WTC11 (cell line): ENCODE data around the gene ITPKB. TPM values are rescaled to one million over a fixed set of nuclear protein-coding genes. Genes with fewer than 3 reads are reported as not detected.

Source experiments
- ATAC-seq: fragments of 200-7000 bp; cut with Tn5 transposase; 2 replicates; pipeline ENCODE4 v1.10.0; 2021; ENCODE audit warnings: mild to moderate bottlenecking, moderate library complexity
- CTCF ChIA-PET: fragments of 300-600 bp; sonication (Branson Sonifier 250); formaldehyde crosslinking; loops from one replicate; lab custom pipeline; 2021; ENCODE audit warnings: antibody characterized with exemption; lab: Charles Lee
- POLR2A ChIA-PET: fragments of 350-600 bp; sonication (Branson Sonifier 250); formaldehyde crosslinking; loops from one replicate; lab custom pipeline; 2021; ENCODE audit warnings: antibody characterized with exemption; lab: Charles Lee
- DNase-seq: peaks from one replicate; pipeline ENCODE4 v3.0.0; 2021; ENCODE audit warnings: low spot score
- H3K27ac Mint-ChIP-seq: 2 replicates; pipeline ENCODE4 v1.8.0; 2021; ENCODE audit warnings: mixed read lengths
- H3K27me3 Mint-ChIP-seq: 2 replicates; pipeline ENCODE4 v1.8.0; 2021; ENCODE audit warnings: low read depth, mild to moderate bottlenecking, moderate library complexity, mixed read lengths
- H3K36me3 Mint-ChIP-seq: 2 replicates; pipeline ENCODE4 v1.8.0; 2021; ENCODE audit warnings: mixed read lengths
- H3K4me1 Mint-ChIP-seq: 2 replicates; pipeline ENCODE4 v1.8.0; 2022; ENCODE audit warnings: mixed read lengths
- H3K4me3 Mint-ChIP-seq: 2 replicates; pipeline ENCODE4 v1.8.0; 2021; ENCODE audit warnings: mild to moderate bottlenecking, moderate library complexity, mixed read lengths
- H3K9me3 Mint-ChIP-seq: 2 replicates; pipeline ENCODE4 v1.8.0; 2021; ENCODE audit warnings: mixed read lengths
- CREB1 ChIP-seq: sonication (generic); formaldehyde crosslinking; IDR thresholded peaks from 2 replicates; pipeline ENCODE4 v1.8.0; 2023; ENCODE audit warnings: mild to moderate bottlenecking, missing genetic modification reagents
- ETV6 ChIP-seq: sonication (generic); formaldehyde crosslinking; IDR thresholded peaks from 2 replicates; pipeline ENCODE4 v1.8.1; 2022; ENCODE audit warnings: mild to moderate bottlenecking, missing genetic modification reagents
- FOXK1 ChIP-seq: sonication (generic); formaldehyde crosslinking; IDR thresholded peaks from 2 replicates; pipeline ENCODE4 v1.8.0; 2022; ENCODE audit warnings: mild to moderate bottlenecking, moderate library complexity, missing genetic modification reagents
- FOXP1 ChIP-seq: sonication (generic); formaldehyde crosslinking; IDR thresholded peaks from 2 replicates; pipeline ENCODE4 v1.8.0; 2022; ENCODE audit warnings: missing genetic modification reagents, mild to moderate bottlenecking, moderate library complexity, borderline replicate concordance
- FOXP4 ChIP-seq: sonication (generic); formaldehyde crosslinking; IDR thresholded peaks from 2 replicates; pipeline ENCODE4 v1.8.0; 2022; ENCODE audit warnings: mild to moderate bottlenecking, missing genetic modification reagents
- JUN ChIP-seq: sonication (generic); formaldehyde crosslinking; IDR thresholded peaks from 2 replicates; pipeline ENCODE4 v1.8.0; 2023; ENCODE audit warnings: mild to moderate bottlenecking, missing genetic modification reagents
- NFATC4 ChIP-seq: fragments of 250-450 bp; sonication (Bioruptor Pico); IDR thresholded peaks from 2 replicates; pipeline ENCODE4 v1.9.0; 2021; ENCODE audit warnings: mild to moderate bottlenecking
- NR1H2 ChIP-seq: sonication (generic); formaldehyde crosslinking; IDR thresholded peaks from 2 replicates; pipeline ENCODE4 v1.9.0; 2021; ENCODE audit warnings: mild to moderate bottlenecking, moderate library complexity, missing genetic modification reagents
- SMAD3 ChIP-seq: sonication (generic); formaldehyde crosslinking; IDR thresholded peaks from 2 replicates; pipeline ENCODE4 v1.8.0; 2022; ENCODE audit warnings: missing genetic modification reagents, mild to moderate bottlenecking, borderline replicate concordance
- TP53 ChIP-seq: sonication (generic); formaldehyde crosslinking; IDR thresholded peaks from 2 replicates; pipeline ENCODE4 v1.8.1; 2023; ENCODE audit warnings: mild to moderate bottlenecking, missing genetic modification reagents
- ZNF121 ChIP-seq: sonication (generic); formaldehyde crosslinking; IDR thresholded peaks from 2 replicates; pipeline ENCODE4 v1.8.0; 2023; ENCODE audit warnings: missing genetic modification reagents
- ZNF138 ChIP-seq: sonication (generic); formaldehyde crosslinking; conservative IDR thresholded peaks from 2 replicates; pipeline ENCODE4 v1.8.1; 2022; ENCODE audit warnings: mild to moderate bottlenecking, moderate library complexity, missing genetic modification reagents
- ZNF232 ChIP-seq: sonication (generic); formaldehyde crosslinking; IDR thresholded peaks from 2 replicates; pipeline ENCODE4 v1.8.0; 2022; ENCODE audit warnings: mild to moderate bottlenecking, missing genetic modification reagents
- ZNF263 ChIP-seq: sonication (generic); formaldehyde crosslinking; IDR thresholded peaks from 2 replicates; pipeline ENCODE4 v1.8.1; 2022; ENCODE audit warnings: low read depth, mild to moderate bottlenecking, moderate library complexity, missing genetic modification reagents
- total RNA-seq: library from RNA; stranded (reverse); gene quantifications from 3 replicates; pipeline ENCODE4 v1.2.3, GENCODE V29; 2021
- TF ChIP-seq, protein P1 (sequence below): sonication (generic); formaldehyde crosslinking; conservative IDR thresholded peaks from 2 replicates; pipeline ENCODE4 v1.8.1; 2022; ENCODE audit warnings: mild to moderate bottlenecking, missing genetic modification reagents
- TF ChIP-seq, protein P2 (sequence below): sonication (generic); formaldehyde crosslinking; IDR thresholded peaks from 2 replicates; pipeline ENCODE4 v1.8.1; 2022; ENCODE audit warnings: low read depth, mild to moderate bottlenecking, moderate library complexity, missing genetic modification reagents, borderline replicate concordance
- TF ChIP-seq, protein P3 (sequence below): fragments of 250-450 bp; sonication (Bioruptor Pico); IDR thresholded peaks from 2 replicates; pipeline ENCODE4 v1.9.0; 2021; ENCODE audit warnings: moderate library complexity, mild to moderate bottlenecking, inconsistent platforms, borderline replicate concordance
- TF ChIP-seq, protein P4 (sequence below): fragments of 250-450 bp; sonication (Bioruptor Pico); IDR thresholded peaks from 2 replicates; pipeline ENCODE4 v1.9.0; 2021; ENCODE audit warnings: mild to moderate bottlenecking

ITPKB gene
- total RNA-seq, 1 experiment from 2014 or later, result 15.6 TPM

DNA sequence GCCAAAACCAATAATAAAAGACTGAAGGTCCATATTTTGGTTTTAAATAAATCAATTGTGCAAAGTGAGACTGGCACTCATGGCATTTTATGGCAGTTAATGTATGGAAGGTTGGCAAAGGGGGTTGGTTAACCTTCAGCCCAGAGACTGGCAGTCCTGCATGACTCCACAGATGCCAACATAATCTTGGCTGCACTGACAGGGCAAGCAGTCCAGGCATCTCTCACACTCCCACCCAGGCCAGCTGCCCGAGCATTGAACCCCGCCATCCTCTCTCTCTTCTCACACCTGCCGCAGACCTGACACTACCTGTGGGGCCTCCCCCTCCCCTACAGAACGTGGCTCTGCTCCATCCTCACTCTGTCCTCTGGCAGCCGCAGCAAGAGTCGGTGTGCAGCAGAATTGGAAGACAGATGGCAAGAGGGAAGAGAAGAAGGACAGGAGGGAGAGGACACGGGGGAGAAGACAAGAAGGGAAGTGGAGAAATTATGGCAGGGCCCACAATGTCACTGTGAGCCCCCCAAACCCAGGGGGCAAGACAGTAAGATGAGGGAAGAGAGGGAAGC, 43.7 kb downstream of the ITPKB start:
- H3K36me3 Mint-ChIP-seq, result no peaks in the 10 kb centered on the region; the same call in 1 of the 2 replicates

GRCh38 chr1:226692823-226693222, 46.3 kb downstream of the ITPKB start:
- peaks cover 37% of the 10 kb centered on the region for H3K4me1 Mint-ChIP-seq
- H3K36me3 Mint-ChIP-seq, result no peaks in the 10 kb centered on the region
- no peaks in the 10 kb centered on the region for H3K27me3 Mint-ChIP-seq
- H3K27ac Mint-ChIP-seq, result peak overlapping the region; percentile 18
- ATAC-seq (no peak), DNase-seq (no peak)
- ChIA-PET CTCF (interaction anchor here (1.1 to 2.5 kb wide), 4 partner anchors 13 to 66 kb away, joined by 3 to 8 read pairs (median 3); no protein-coding TSS in a partner anchor), POLR2A (no interaction called here)
- no peaks in the 10 kb centered on the region for H3K9me3 Mint-ChIP-seq
- TF ChIP-seq, protein P1, sequence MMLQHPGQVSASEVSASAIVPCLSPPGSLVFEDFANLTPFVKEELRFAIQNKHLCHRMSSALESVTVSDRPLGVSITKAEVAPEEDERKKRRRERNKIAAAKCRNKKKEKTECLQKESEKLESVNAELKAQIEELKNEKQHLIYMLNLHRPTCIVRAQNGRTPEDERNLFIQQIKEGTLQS (CRISPR knock-in tag), result no peak
- TF ChIP-seq TP53 (CRISPR knock-in tag) (no peak), FOXK1 (CRISPR knock-in tag) (no peak), SMAD3 (CRISPR knock-in tag) (no peak), NFATC4 (no peak), CREB1 (no peak), ZNF121 (CRISPR knock-in tag) (no peak), ZNF263 (CRISPR knock-in tag) (no peak), ZNF138 (CRISPR knock-in tag) (no peak)
- TF ChIP-seq, protein P2, sequence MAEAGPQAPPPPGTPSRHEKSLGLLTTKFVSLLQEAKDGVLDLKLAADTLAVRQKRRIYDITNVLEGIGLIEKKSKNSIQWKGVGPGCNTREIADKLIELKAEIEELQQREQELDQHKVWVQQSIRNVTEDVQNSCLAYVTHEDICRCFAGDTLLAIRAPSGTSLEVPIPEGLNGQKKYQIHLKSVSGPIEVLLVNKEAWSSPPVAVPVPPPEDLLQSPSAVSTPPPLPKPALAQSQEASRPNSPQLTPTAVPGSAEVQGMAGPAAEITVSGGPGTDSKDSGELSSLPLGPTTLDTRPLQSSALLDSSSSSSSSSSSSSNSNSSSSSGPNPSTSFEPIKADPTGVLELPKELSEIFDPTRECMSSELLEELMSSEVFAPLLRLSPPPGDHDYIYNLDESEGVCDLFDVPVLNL (CRISPR knock-in tag), result no peak
- H3K4me3 Mint-ChIP-seq, result no peak overlapping the region

More for the DNA sequence above, 43.7 kb downstream of the ITPKB start:
- TF ChIP-seq FOXP1 (CRISPR knock-in tag), result no peak
- TF ChIP-seq NR1H2, result no peak
- TF ChIP-seq ZNF232 (CRISPR knock-in tag), result no peak
- TF ChIP-seq FOXK1 (CRISPR knock-in tag), result no peak
- TF ChIP-seq ZNF121 (CRISPR knock-in tag), result no peak
- TF ChIP-seq JUN, result no peak
- TF ChIP-seq, protein P3, sequence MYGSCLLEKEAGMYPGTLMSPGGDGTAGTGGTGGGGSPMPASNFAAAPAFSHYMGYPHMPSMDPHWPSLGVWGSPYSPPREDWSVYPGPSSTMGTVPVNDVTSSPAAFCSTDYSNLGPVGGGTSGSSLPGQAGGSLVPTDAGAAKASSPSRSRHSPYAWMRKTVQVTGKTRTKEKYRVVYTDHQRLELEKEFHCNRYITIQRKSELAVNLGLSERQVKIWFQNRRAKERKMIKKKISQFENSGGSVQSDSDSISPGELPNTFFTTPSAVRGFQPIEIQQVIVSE, result no peak
- TF ChIP-seq, protein P4, sequence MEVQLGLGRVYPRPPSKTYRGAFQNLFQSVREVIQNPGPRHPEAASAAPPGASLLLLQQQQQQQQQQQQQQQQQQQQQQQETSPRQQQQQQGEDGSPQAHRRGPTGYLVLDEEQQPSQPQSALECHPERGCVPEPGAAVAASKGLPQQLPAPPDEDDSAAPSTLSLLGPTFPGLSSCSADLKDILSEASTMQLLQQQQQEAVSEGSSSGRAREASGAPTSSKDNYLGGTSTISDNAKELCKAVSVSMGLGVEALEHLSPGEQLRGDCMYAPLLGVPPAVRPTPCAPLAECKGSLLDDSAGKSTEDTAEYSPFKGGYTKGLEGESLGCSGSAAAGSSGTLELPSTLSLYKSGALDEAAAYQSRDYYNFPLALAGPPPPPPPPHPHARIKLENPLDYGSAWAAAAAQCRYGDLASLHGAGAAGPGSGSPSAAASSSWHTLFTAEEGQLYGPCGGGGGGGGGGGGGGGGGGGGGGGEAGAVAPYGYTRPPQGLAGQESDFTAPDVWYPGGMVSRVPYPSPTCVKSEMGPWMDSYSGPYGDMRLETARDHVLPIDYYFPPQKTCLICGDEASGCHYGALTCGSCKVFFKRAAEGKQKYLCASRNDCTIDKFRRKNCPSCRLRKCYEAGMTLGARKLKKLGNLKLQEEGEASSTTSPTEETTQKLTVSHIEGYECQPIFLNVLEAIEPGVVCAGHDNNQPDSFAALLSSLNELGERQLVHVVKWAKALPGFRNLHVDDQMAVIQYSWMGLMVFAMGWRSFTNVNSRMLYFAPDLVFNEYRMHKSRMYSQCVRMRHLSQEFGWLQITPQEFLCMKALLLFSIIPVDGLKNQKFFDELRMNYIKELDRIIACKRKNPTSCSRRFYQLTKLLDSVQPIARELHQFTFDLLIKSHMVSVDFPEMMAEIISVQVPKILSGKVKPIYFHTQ (CRISPR knock-in tag), result no peak
- TF ChIP-seq FOXP4 (CRISPR knock-in tag), result no peak
- no peak for TF ChIP-seq ETV6 (CRISPR knock-in tag)
- TF ChIP-seq, all 79 proteins: peak for 0
- Mint-ChIP-seq H3K27me3 (no peaks in the 10 kb centered on the region), H3K4me3 (no peak overlapping the region), H3K27ac (no peak overlapping the region), H3K4me1 (peaks cover 24% of the 10 kb centered on the region), H3K9me3 (0 out of 2 replicates have a peak, but pooled peaks cover 3% of the 10 kb centered on the region)
- CTCF ChIA-PET, result no interaction called here
- ATAC-seq (no peak), DNase-seq (no peak)
- POLR2A ChIA-PET, result no interaction called here
